ENCODE results near the gene LDB3.

The LDB3 gene

GRCh38 chr10:86651021-86651471 lies 17.3 kb upstream of the LDB3 start:
- no peak for ATAC-seq
- TF ChIP-seq TSHZ2 (CRISPR knock-in tag; IDR thresholded peaks at IDR 0.05) (no peak), ZNF565 (CRISPR knock-in tag; conservative IDR thresholded peaks at IDR 0.05; ENCODE audit: low read depth) (no peak), CREB5 (CRISPR knock-in tag; IDR thresholded peaks at IDR 0.05; ENCODE audit: low read depth) (no peak), ZNF8 (CRISPR knock-in tag; IDR thresholded peaks at IDR 0.05) (no peak), RARB (CRISPR knock-in tag; IDR thresholded peaks at IDR 0.05) (no peak), POU6F1 (CRISPR knock-in tag; IDR thresholded peaks at IDR 0.05; ENCODE audit: borderline replicate concordance, low read depth) (no peak), SNAI2 (CRISPR knock-in tag; IDR thresholded peaks at IDR 0.05) (no peak), OSR1 (CRISPR knock-in tag; IDR thresholded peaks at IDR 0.05) (no peak), CSRNP3 (CRISPR knock-in tag; IDR thresholded peaks at IDR 0.05) (no peak), TOX (CRISPR knock-in tag; IDR thresholded peaks at IDR 0.05; ENCODE audit: borderline replicate concordance) (no peak), ESRRG (CRISPR knock-in tag; IDR thresholded peaks at IDR 0.05) (no peak), PATZ1 (CRISPR knock-in tag; IDR thresholded peaks at IDR 0.05; ENCODE audit: borderline replicate concordance) (no peak), PPARA (CRISPR knock-in tag; IDR thresholded peaks at IDR 0.05; ENCODE audit: borderline replicate concordance) (no peak)

GRCh38 chr10:86651631-86652331 lies 16.5 kb upstream of the LDB3 start:
- no peak for ATAC-seq
- TF ChIP-seq POU6F1 (CRISPR knock-in tag; IDR thresholded peaks at IDR 0.05; ENCODE audit: borderline replicate concordance, low read depth) (no peak), OSR1 (CRISPR knock-in tag; IDR thresholded peaks at IDR 0.05) (no peak), ZNF565 (CRISPR knock-in tag; conservative IDR thresholded peaks at IDR 0.05; ENCODE audit: low read depth) (no peak), RARB (CRISPR knock-in tag; IDR thresholded peaks at IDR 0.05) (no peak), ARNTL (CRISPR knock-in tag; IDR thresholded peaks at IDR 0.05; ENCODE audit: borderline replicate concordance, low read depth) (no peak), TOX (CRISPR knock-in tag; IDR thresholded peaks at IDR 0.05; ENCODE audit: borderline replicate concordance) (no peak), CREB5 (CRISPR knock-in tag; IDR thresholded peaks at IDR 0.05; ENCODE audit: low read depth) (no peak), SNAI2 (CRISPR knock-in tag; IDR thresholded peaks at IDR 0.05) (no peak), CSRNP3 (CRISPR knock-in tag; IDR thresholded peaks at IDR 0.05) (no peak), ESRRG (CRISPR knock-in tag; IDR thresholded peaks at IDR 0.05) (no peak), PATZ1 (CRISPR knock-in tag; IDR thresholded peaks at IDR 0.05; ENCODE audit: borderline replicate concordance) (no peak), TCF4 (CRISPR knock-in tag; IDR thresholded peaks at IDR 0.05; ENCODE audit: borderline replicate concordance) (no peak), PPARA (CRISPR knock-in tag; IDR thresholded peaks at IDR 0.05; ENCODE audit: borderline replicate concordance) (no peak), ZNF70 (CRISPR knock-in tag; IDR thresholded peaks at IDR 0.05) (no peak), ZC3H10 (CRISPR knock-in tag; IDR thresholded peaks at IDR 0.05) (no peak), ZNF8 (CRISPR knock-in tag; IDR thresholded peaks at IDR 0.05) (no peak), GLIS3 (CRISPR knock-in tag; IDR thresholded peaks at IDR 0.05) (no peak)
